Left hindlimb (tissue), 1 donor: ENCODE results near the gene SYNGR2.
"Not testable (repeated sequence)": the region's sequence is repeated elsewhere in the genome, so short reads cannot be mapped to it uniquely, and the experiment has no call there.

Experiments used
- DNase-seq: peaks from one replicate; pipeline ENCODE4 v3.0.0-alpha.2; 2018

Gene SYNGR2

GRCh38 chr17:78130437-78131101 is 37.8 kb upstream of the SYNGR2 start, which contains the start of gene TMC8:
TSS of gene TMC8 (plus strand) at chr17:78130771. CDS start at chr17:78131589, 818 bp downstream.
- no peak for DNase-seq

GRCh38 chr17:78131172-78132083 is 37.0 kb upstream of the SYNGR2 start:
- DNase-seq = no peak

- peak; percentile 43 for DNase-seq
Observed at GRCh38 chr17:78132084-78132676, 36.2 kb upstream of the SYNGR2 start.

- no peak for DNase-seq
Observed at GRCh38 chr17:78132767-78133178, 35.6 kb upstream of the SYNGR2 start.

- no peak for DNase-seq
Observed at GRCh38 chr17:78133179-78133951, 35.0 kb upstream of the SYNGR2 start.

- DNase-seq = no peak
Observed at GRCh38 chr17:78133971-78134898, 34.1 kb upstream of the SYNGR2 start.

- no peak for DNase-seq
Observed at GRCh38 chr17:78134899-78135385, 33.4 kb upstream of the SYNGR2 start.

GRCh38 chr17:78135858-78136500 is 32.4 kb upstream of the SYNGR2 start:
- no peak for DNase-seq

- DNase-seq = no peak
Observed at GRCh38 chr17:78137392-78138203, 30.8 kb upstream of the SYNGR2 start.

- DNase-seq = no peak
Observed at GRCh38 chr17:78138204-78139060, 29.9 kb upstream of the SYNGR2 start.

- not testable (repeated sequence) for DNase-seq
Observed at GRCh38 chr17:78139861-78140168, 28.6 kb upstream of the SYNGR2 start.

GRCh38 chr17:78140169-78141051 is 28.0 kb upstream of the SYNGR2 start:
- peak; percentile 83 for DNase-seq

- no peak for DNase-seq
Observed at GRCh38 chr17:78141437-78142118, 26.8 kb upstream of the SYNGR2 start.

GRCh38 chr17:78142119-78142861 is 26.1 kb upstream of the SYNGR2 start:
- DNase-seq = no peak

- DNase-seq = no peak
Observed at GRCh38 chr17:78143214-78144146, 24.9 kb upstream of the SYNGR2 start.
